ENCODE measurements around the gene PPBP. TPM values are rescaled to one million over a fixed set of nuclear protein-coding genes. Genes with fewer than 3 reads are reported as not detected.
A peak's percentile ranks its signal among the peaks of the same experiment; 100 is the strongest.

Gene PPBP
- total and polyA plus RNA-seq, 9 of the 15 experiments (the other 6 are each of a cell fraction or from before 2014, with no cell fraction given), result 0.17 to 0.55 (median 0.29) TPM; not detected in 4

- TF ChIP-seq HMGN3 (IDR thresholded peaks at IDR 0.05; ENCODE audit: borderline replicate concordance, extremely low read depth, insufficient read length, low read depth, low read length) (no peak), REST (IDR thresholded peaks at IDR 0.05; ENCODE audit: borderline replicate concordance) (no peak), REST (CRISPR knock-in tag; IDR thresholded peaks at IDR 0.05; ENCODE audit: low read depth) (no peak), GABPB1 (CRISPR knock-in tag; IDR thresholded peaks at IDR 0.05) (no peak), DPF2 (IDR thresholded peaks at IDR 0.05) (peak; percentile 18; the same call in 1 of the 2 replicates), ZNF699 (CRISPR knock-in tag; IDR thresholded peaks at IDR 0.05; ENCODE audit: insufficient replicate concordance) (no peak), ARHGAP35 (IDR thresholded peaks at IDR 0.05; ENCODE audit: partially characterized antibody) (no peak), MTA3 (IDR thresholded peaks at IDR 0.05; ENCODE audit: borderline replicate concordance) (no peak), NFE2 (IDR thresholded peaks at IDR 0.05; ENCODE audit: low read depth) (no peak), CHD7 (IDR thresholded peaks at IDR 0.05; ENCODE audit: low read depth, low read length) (no peak)
These were observed 1.0 kb upstream of the PPBP start (continued) for GRCh38 chr4:73989031-73989430.

Measured in K562 (cell line).